Activated naive CD8-positive, alpha-beta T cell treated with anti-CD3 and anti-CD28 coated beads, Interleukin-2, amount 50 U/mL, for 24 hours (primary cell): ENCODE measurements around the gene SLAMF1.
A peak's percentile ranks its signal among the peaks of the same experiment; 100 is the strongest.
"Not testable (repeated sequence)": the region's sequence is repeated elsewhere in the genome, so short reads cannot be mapped to it uniquely, and the experiment has no call there.

Experiments used
- ATAC-seq: fragments of 150-1000 bp; cut with Tn5 transposase; one replicate; pipeline ENCODE4 v1.10.0; 2021
- DNase-seq: peaks from one replicate; pipeline ENCODE4 v3.0.0; 2021
- H3K27ac Mint-ChIP-seq: one replicate; pipeline ENCODE4 v1.8.0; 2021; ENCODE audit warnings: mild to moderate bottlenecking, mixed read lengths
- H3K27me3 Mint-ChIP-seq: one replicate; pipeline ENCODE4 v1.8.0; 2021; ENCODE audit warnings: mixed read lengths
- H3K36me3 Mint-ChIP-seq: one replicate; pipeline ENCODE4 v1.8.0; 2021; ENCODE audit warnings: low read depth, mixed read lengths
- H3K4me1 Mint-ChIP-seq: one replicate; pipeline ENCODE4 v1.8.0; 2021; ENCODE audit warnings: mixed read lengths
- H3K4me3 Mint-ChIP-seq: one replicate; pipeline ENCODE4 v1.8.0; 2021; ENCODE audit warnings: mild to moderate bottlenecking, moderate library complexity, mixed read lengths
- H3K9me3 Mint-ChIP-seq: one replicate; pipeline ENCODE4 v1.8.0; 2021; ENCODE audit warnings: mixed read lengths

SLAMF1 gene

DNA sequence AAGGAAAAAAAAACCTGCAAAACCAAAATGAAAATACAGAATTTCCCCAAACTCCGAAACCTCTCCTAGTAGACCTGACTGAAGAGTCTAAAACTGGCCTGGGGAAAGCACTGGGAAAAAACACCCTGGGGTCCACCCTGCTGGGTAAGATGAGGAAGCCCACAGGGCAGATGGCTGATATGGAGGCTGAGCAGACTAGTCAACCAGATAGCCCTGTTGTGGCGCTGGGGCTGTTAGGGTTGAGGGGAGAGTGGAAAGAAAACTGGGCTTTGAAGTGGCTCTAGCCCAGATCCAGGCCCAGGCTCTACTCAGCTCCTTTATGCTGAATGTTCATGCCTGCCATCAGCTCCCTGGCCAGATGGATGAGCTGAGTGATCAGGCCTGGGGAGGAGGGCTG is 6.8 kb upstream of the SLAMF1 start:
- H3K4me3 Mint-ChIP-seq, result no peak overlapping the region
- H3K4me1 Mint-ChIP-seq, result peaks cover 82% of the 10 kb centered on the region
- H3K27ac Mint-ChIP-seq, result peak overlapping the region; percentile 83
- no peaks in the 10 kb centered on the region for H3K9me3 Mint-ChIP-seq
- ATAC-seq (peak; percentile 70), DNase-seq (no peak)
- no peaks in the 10 kb centered on the region for H3K27me3 Mint-ChIP-seq
- H3K36me3 Mint-ChIP-seq, result peaks cover 17% of the 10 kb centered on the region

DNA sequence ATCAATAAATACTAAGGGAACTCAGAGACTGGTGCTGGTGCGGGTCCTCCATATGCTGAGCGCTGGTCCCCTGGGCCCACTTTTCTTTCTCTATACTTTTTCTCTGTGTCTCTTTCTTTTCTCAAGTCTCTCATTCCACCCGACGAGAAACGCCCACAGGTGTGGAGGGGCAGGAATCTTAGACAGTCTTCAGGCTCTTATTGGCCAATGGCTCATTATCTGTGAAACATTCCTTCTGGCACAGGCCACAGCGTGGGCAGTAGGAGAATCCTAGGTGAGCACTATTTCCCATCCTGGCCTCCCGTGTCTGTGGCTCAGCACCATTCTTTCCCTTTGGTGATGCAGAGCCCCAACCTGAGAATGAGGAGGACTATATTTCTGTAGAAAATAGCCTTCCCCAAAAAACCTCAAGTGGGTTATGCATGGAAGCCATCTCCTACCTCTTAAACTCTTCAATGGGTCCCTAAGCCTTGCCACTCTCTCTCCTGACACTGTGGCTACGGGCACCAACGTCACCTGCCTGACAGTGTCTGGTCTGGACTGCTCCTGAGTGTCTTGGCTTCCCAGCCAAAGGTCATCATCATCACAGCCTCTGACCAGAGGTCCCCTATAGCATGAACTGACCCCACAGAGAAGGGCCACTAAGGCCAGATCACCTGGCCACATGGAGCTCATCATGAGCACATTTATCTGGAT is 6.2 kb upstream of the SLAMF1 start:
- Mint-ChIP-seq H3K4me3 (no peak overlapping the region), H3K9me3 (no peaks in the 10 kb centered on the region), H3K27ac (peak overlapping the region; percentile 83), H3K27me3 (no peaks in the 10 kb centered on the region), H3K4me1 (peaks cover 82% of the 10 kb centered on the region), H3K36me3 (peaks cover 17% of the 10 kb centered on the region)
- no peak for DNase-seq
- no peak for ATAC-seq

GRCh38 chr1:160652065-160652641 is 5.3 kb upstream of the SLAMF1 start:
- Mint-ChIP-seq H3K36me3 (peaks cover 17% of the 10 kb centered on the region), H3K4me1 (peaks cover 80% of the 10 kb centered on the region), H3K27ac (peak overlapping the region; percentile 83)
- not testable (repeated sequence) for H3K9me3 Mint-ChIP-seq, H3K4me3 Mint-ChIP-seq, ATAC-seq, H3K27me3 Mint-ChIP-seq, DNase-seq

DNA sequence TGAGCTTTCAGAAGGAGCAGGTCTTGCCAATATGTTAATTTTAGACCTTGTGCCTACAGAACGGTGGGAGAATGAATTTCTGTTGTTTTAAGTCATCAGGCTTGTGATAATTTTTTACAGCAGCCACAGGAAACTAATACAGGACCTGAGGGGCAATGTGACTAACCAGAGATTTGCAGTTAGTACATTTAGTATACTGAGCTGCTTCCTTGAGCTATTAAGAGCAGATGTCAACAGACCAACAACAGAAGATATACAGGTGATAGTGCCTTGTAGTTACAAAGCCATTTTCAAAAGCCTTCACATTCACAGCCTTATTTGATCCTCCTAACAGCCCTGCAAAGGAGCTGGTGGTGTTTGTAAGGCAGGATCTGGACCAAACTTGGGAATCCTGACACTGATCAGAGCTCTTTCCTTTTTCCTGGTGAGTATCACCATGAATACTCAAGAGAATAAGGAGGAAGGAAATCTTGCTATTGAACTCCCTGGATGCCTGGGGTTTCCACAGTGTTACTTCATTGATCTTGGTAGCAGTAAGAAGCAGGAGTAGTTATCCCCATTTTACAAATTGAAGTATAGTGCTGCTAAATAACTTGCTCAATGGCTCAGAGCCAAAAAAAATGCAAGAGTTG is 4.7 kb upstream of the SLAMF1 start:
- Mint-ChIP-seq H3K36me3 (peaks cover 17% of the 10 kb centered on the region), H3K4me1 (peaks cover 74% of the 10 kb centered on the region), H3K4me3 (no peak overlapping the region), H3K27me3 (no peaks in the 10 kb centered on the region), H3K9me3 (no peaks in the 10 kb centered on the region), H3K27ac (peak overlapping the region; percentile 83)
- no peak for DNase-seq
- ATAC-seq, result no peak

DNA sequence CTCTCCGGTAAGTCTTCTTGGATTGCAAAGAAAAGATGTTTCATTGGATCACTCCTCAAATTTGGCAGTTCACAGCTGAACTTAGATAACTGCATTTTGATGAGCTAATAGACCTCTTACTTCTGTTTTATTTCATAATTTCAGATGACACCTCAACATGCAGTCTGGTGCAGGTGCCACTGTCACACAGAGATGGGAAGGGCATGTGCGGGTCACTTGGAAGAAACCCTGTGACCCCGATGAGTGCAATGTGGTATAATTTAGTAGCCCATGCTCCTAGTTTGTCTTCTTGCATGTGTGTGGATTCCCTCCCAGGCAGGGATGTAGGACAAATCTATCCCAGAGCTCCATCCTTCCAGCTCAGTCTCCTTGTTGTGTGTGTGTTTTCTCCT is 481 bp upstream of the SLAMF1 start:
- Mint-ChIP-seq H3K27ac (peak overlapping the region; percentile 95), H3K9me3 (no peaks in the 10 kb centered on the region), H3K4me3 (peak overlapping the region; percentile 100), H3K36me3 (peaks cover 56% of the 10 kb centered on the region), H3K4me1 (peaks cover 65% of the 10 kb centered on the region), H3K27me3 (no peaks in the 10 kb centered on the region)
- DNase-seq (no peak), ATAC-seq (peak; percentile 31)

GRCh38 chr1:160646180-160646579 is 664 bp downstream of the SLAMF1 start:
- H3K4me3 Mint-ChIP-seq, result peak overlapping the region; percentile 100
- DNase-seq, result no peak
- H3K9me3 Mint-ChIP-seq, result no peaks in the 10 kb centered on the region
- no peak for ATAC-seq
- H3K36me3 Mint-ChIP-seq, result peaks cover 58% of the 10 kb centered on the region
- H3K27me3 Mint-ChIP-seq, result no peaks in the 10 kb centered on the region
- H3K27ac Mint-ChIP-seq, result peak overlapping the region; percentile 95
- H3K4me1 Mint-ChIP-seq, result peaks cover 65% of the 10 kb centered on the region

- no peaks in the 10 kb centered on the region for H3K27me3 Mint-ChIP-seq
- H3K9me3 Mint-ChIP-seq, result no peaks in the 10 kb centered on the region
Measured at GRCh38 chr1:160645386-160646130, 1.3 kb downstream of the SLAMF1 start.

DNA sequence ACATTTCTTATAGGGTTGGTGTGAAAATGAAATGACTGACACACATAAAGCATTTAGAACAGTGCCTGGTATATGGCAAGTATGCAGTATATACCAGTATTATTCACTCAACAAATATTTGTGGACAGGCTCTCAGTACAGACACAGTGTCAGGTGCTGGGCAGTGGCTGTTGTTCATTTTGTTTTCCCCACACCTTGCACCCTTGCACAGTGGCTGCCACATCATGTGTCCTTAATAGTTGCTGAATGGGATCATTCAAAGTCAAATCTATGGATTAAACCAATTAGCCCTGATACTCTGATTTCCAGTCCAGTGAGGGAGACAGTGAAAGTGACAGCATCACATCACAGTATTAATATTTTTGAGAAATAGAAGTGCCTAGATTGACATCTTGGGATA is 2.4 kb downstream of the SLAMF1 start:
- Mint-ChIP-seq H3K4me3 (peak overlapping the region; percentile 100), H3K27ac (peak overlapping the region; percentile 95), H3K27me3 (no peaks in the 10 kb centered on the region), H3K9me3 (no peaks in the 10 kb centered on the region), H3K4me1 (peaks cover 67% of the 10 kb centered on the region), H3K36me3 (peaks cover 59% of the 10 kb centered on the region)
- DNase-seq, result no peak
- ATAC-seq, result no peak

More at GRCh38 chr1:160645386-160646130, 1.3 kb downstream of the SLAMF1 start:
- H3K36me3 Mint-ChIP-seq, result peaks cover 58% of the 10 kb centered on the region
- peak overlapping the region; percentile 100 for H3K4me3 Mint-ChIP-seq
- DNase-seq (no peak), ATAC-seq (no peak)
- H3K27ac Mint-ChIP-seq, result peak overlapping the region; percentile 95
- peaks cover 65% of the 10 kb centered on the region for H3K4me1 Mint-ChIP-seq

- H3K4me3 Mint-ChIP-seq, result peak overlapping the region; percentile 100
- peak overlapping the region; percentile 95 for H3K27ac Mint-ChIP-seq
- peaks cover 67% of the 10 kb centered on the region for H3K36me3 Mint-ChIP-seq
- DNase-seq (no peak), ATAC-seq (no peak)
- H3K27me3 Mint-ChIP-seq, result no peaks in the 10 kb centered on the region
- H3K9me3 Mint-ChIP-seq, result no peaks in the 10 kb centered on the region
- H3K4me1 Mint-ChIP-seq, result peaks cover 70% of the 10 kb centered on the region
Measured at GRCh38 chr1:160643138-160643537, 3.7 kb downstream of the SLAMF1 start.

DNA sequence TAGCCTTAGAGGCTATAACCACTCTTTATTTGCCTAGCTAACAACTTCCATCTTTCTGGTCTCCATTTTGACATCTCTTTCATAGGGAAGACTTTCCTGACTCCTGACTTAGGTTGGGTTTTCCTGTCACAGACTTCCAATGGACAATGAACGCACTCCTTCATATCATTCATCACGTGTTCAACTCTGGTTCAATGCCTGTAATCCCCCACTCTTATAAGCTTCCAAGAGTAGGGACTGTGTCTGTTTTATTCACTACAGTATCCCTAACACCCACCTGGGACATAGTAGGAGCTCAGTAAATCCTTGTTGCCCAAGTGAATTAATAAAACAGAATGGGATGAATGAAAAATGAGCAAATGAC is 4.6 kb downstream of the SLAMF1 start:
- DNase-seq, result no peak
- no peaks in the 10 kb centered on the region for H3K9me3 Mint-ChIP-seq
- H3K27me3 Mint-ChIP-seq, result no peaks in the 10 kb centered on the region
- peaks cover 76% of the 10 kb centered on the region for H3K36me3 Mint-ChIP-seq
- H3K27ac Mint-ChIP-seq, result peak overlapping the region; percentile 95
- peak overlapping the region; percentile 100 for H3K4me3 Mint-ChIP-seq
- peaks cover 72% of the 10 kb centered on the region for H3K4me1 Mint-ChIP-seq
- no peak for ATAC-seq

DNA sequence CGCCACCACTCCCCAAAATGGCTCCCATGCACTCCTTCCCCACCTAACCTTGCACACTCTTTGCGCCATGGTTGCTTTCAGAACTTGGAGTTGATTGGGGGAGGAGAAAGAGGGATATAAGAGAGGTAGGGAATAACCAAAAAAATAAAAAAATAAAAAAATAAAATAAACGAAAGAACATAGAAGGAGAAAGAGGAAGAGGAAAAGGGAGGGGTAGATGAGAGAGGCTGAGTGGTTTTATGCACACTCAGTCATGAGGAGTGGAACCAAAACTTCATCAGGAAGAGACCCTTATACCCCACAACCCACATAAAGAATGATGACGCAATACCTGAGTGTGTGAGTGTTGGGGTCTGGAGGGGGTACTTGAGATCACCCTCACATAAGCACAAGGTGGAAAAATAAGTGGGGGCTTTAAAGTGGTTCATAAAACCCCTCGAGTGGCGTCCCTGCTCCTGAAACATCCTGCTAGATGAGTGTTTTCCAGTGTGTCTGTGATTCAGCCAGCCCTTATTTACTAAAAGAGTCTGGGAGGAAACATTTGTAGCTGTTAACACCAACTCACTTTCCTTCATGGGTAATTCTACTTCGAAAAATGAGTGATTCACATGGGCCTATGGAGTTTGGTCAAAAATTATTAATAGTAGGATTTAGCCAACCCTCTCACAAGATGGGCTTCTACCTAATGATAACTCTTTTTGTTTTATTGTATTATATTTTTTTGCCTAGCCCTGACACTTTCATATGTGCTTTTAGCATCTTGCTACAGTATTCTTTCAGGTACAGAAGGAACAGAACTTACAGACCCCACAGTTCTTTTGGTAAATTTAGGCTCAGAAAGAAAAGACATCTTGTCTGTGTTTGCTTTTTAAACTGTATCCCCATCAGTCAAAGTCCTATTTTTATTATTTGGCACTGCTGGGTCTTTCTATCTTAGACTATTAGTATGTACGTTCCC is 5.2 kb downstream of the SLAMF1 start:
- Mint-ChIP-seq H3K27me3 (no peaks in the 10 kb centered on the region), H3K9me3 (no peaks in the 10 kb centered on the region), H3K4me3 (peak overlapping the region; percentile 100), H3K27ac (peak overlapping the region; percentile 95), H3K4me1 (peaks cover 77% of the 10 kb centered on the region), H3K36me3 (peaks cover 82% of the 10 kb centered on the region)
- ATAC-seq (peak; percentile 65), DNase-seq (peak; percentile 43)

DNA sequence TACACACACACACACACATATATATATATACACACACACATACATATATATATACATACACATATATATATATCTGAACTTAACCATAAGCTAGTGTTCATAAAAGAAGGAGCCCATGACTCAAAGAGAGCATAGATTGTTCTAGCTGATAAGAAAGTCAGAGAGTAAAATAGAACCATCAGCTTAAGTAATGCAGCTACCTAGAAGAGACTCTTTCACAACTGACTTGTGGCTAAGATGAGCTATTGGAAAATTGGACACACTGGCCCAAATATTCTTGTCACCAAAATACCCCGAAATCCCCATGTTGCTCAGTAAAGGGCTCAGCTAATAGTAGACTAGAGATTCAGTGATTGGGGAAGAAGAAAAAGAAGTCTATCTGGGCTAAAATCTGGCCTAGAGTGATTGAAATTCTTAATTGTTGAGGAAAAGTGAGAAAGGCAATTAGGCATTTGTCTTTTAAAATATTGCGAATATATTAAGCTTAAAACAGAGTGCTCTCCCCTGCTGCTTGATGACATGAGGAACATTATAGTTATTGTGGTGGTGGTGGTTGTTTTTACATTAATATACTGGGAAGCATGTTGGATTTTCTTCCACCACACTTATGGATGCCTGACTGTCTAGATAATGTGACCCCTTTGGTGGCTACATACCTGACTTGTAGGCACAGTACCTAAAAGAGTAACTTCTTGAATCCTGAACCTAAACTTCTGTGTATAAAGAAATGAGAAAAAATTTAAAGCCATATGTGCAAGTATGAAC is 6.3 kb downstream of the SLAMF1 start:
- Mint-ChIP-seq H3K4me3 (peak overlapping the region; percentile 100), H3K9me3 (no peaks in the 10 kb centered on the region), H3K27ac (peak overlapping the region; percentile 95), H3K36me3 (peaks cover 85% of the 10 kb centered on the region), H3K27me3 (no peaks in the 10 kb centered on the region), H3K4me1 (peaks cover 82% of the 10 kb centered on the region)
- ATAC-seq (peak; percentile 76), DNase-seq (no peak)

GRCh38 chr1:160639652-160640051 is 7.2 kb downstream of the SLAMF1 start:
- no peaks in the 10 kb centered on the region for H3K9me3 Mint-ChIP-seq
- H3K27me3 Mint-ChIP-seq, result no peaks in the 10 kb centered on the region
- H3K4me1 Mint-ChIP-seq, result peaks cover 89% of the 10 kb centered on the region
- peaks cover 85% of the 10 kb centered on the region for H3K36me3 Mint-ChIP-seq
- peak overlapping the region; percentile 95 for H3K27ac Mint-ChIP-seq
- ATAC-seq, result no peak
- peak overlapping the region; percentile 77 for H3K4me3 Mint-ChIP-seq
- peak; percentile 44 for DNase-seq
